A204.1 (cell line): ENCODE results near the gene MRTO4.
"Not testable (repeated sequence)": the region's sequence is repeated elsewhere in the genome, so short reads cannot be mapped to it uniquely, and the experiment has no call there.

Experiments
- FAIRE-seq: peaks from 2 replicates; lab custom pipeline; 2012; peaks lifted over from hg19 to GRCh38; lab: Jason Lieb, UNC

The MRTO4 gene

DNA sequence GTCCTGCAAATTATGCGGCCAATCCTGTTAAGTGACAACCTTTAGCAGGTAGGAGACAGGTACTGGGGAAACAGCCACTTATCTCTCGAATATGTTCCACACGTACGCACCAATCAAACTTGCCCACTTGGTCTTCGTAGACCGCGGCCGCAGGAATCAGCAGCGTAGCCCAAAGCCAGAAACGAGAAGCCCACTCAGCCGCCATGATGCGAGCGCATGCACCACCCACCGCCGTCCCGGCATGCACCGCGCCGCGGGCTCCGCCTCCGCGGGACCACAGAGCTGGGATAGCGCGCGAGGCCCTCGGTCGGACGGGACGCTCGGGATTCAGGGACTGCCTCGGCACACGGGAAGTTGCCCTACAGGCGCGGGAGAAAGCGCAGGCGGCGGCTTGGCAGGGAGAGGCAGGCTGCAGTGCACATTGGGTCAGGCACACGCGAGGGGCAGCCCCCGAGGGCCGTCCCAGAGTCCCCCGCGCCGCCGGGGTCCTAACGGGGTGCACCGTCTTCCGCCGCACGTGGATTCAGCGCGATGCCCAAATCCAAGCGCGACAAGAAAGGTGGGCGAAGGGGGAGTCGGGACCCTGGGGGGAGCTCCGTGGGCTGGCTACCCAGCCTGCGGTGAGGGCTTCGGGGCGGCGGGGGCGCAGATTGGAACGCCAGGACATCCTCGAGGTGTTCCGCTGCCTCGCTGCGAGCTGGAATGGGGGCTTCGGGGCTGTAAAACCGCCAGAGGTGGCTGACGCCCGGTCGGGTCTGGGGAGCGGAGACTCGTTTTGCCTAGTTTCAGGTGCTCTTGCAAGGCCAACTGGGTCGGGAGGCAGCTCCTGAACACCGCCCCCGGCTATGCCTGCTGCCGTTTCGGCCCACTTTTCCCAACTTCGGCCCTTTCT is at the start of gene MRTO4, which contains the start of gene EMC1:
Gene MRTO4, plus strand, starts transcription at position 501 of the 892 bp plus-strand sequence. Its CDS starts 31 bp downstream, at position 532.
Gene EMC1, minus strand, starts transcription at position 220 of the 892 bp plus-strand sequence. Its CDS starts 15 bp downstream, at position 205.
- FAIRE-seq: no peak

DNA sequence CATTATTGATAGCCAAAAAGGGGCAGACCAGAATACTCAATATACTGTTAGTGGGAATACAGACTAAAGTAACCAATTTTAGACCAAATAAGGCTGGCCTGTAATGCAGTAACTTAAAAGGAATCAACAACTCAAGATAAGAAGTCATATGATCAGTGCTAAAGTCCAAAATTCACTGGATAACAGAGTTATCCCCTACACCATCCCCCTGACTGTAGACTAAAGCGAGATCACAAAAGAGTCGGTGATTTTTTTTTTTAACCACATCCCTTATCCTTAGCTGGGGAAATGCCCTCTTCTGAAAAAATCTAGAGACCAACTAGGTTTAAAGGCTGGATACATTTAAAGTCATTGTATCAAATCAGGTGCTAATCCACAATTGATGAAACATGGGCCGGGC is 49.2 kb upstream of the MRTO4 start:
- no peak for FAIRE-seq

DNA sequence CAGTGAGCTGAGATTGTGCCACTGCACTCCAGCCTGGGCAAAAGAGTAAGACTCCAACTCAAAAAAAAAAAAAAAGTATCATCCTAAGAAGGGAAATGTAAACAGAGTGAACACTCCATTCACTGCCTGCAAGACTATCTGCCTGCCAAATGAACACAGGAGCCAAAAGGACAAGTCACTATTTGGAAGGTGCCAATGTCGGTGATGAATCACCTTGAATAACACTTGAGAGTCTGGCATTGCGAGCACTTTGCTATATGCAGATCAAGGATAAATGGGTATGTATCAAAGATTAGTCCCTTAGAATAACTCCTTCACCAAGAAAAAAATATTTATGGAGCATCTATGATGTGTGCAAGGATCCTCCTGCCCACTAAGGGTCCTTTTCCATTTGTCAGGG is 48.2 kb upstream of the MRTO4 start:
- FAIRE-seq: no peak

DNA sequence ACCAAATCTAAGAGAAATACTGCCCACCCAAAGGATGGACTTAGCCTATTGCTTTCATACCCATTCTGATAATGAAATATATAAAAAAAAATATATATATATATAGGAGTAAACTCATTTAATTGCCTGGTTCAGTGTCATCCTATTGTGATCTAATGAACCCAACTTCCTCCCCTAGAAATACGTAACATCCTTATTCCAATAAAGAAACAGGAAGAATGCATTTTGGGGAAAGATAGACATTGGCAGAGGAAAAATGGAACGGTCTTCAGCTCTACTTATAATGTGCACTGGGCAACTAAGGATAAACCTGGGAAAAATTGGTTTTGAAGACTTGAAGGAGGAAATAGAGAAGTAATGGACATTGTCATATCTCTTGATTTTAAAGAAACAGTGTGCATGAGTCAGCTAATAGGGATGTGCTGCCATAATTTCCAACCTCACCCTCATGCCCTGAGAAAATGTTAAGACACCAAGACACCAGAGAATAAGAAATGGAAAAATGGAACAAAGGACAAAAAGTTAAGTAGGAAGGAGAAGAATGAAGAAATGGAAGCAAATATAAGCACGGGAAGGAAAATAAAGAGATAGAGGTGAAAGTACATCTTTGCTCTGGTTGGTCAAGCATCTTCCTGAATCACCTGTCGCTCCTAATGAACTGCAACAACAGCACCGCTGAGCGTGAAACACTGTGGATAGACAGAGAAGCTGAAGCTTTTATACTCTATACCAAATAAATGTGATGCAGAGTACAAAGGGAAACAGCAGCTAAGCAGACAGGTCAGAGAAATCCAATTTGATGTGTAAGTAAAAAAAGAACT is 46.9 kb upstream of the MRTO4 start:
- no peak for FAIRE-seq

DNA sequence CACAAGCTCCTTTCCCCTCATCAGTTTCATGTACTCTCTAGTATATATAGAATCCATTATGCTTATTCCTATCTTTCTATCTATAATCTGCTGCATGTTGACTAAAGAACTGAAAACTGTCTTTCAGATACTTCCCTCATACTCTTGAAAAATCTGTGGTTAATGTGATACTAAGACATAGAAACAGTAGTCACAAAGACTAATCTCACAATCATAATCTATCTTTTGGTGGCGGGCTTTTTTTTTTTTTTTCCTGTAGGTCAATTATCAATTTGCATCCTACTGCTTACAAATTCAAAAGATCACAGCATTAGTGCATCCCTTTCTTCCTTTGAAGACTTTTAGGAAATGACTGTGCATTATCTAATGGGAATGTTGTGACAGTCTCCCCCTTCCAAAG is 46.2 kb upstream of the MRTO4 start:
- FAIRE-seq: no peak

DNA sequence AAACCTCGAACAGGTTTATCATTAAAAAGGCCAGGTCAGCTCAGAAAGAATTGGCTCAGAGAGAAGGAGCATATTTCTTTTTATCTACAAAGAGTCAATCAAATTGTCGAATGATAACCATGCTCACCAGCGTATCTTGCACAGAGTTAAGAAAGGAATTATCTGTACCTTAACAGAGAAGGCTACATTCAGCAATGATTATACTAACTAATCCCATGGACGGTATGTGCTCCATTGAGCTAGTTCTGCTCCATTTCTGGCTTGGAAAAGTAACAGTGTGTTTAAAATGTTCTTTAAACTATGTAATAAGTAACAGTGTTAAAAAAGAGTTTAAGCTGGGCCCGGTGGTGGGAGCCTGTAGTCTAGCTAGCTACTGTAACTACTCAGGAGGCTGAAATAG is 45.8 kb upstream of the MRTO4 start:
- no peak for FAIRE-seq

DNA sequence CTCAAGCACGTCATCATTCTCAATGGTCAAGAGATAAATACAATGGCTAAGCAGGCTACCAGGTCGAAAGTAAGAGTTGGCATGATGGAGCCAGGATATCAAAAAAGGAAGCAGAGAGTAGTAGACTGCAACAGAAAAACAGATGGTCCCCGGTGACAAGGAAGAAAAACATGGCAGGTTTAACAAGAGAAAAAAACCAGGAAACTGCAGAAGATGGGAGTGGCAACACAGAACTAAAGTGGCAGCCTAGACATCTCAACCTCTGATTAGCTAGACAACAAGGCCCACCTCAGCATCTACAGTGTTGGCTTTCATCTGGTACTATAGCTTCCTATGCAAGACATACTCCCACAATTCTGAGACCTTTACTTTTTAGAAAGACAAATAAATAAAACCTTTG is 44.7 kb upstream of the MRTO4 start:
- no peak for FAIRE-seq

DNA sequence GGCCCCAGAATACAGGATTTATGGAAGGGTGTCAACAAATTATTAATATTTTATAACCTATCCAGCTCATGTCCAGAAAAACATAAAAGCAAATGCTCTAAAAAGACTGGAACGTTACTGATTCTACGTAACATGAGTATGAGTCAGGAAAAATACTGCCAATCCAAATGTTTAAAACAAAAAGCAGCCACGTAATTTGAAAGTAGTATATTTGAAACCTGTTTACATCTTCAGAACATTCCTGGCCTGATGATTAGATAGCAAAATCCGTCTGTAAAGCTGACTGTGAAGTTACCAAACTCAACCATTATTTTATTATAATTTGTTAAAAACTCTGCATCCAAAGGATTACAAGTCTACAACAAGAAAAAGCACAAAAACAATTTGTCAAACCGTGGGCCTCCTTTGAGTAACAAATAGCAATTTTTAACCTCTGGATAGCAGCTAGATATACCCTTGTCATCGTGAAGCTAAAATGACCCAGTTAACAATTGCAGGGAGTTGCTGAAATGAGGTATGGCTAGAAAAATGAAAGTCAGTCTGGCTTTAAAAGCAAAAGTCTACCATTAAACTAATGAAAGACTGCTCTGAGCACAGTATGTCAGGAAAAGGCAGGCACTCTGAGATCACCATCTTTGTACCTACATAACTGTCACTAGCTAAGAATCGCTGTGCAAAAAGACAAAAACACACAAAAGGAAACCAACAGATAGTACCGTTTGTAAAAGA is 42.7 kb upstream of the MRTO4 start:
- FAIRE-seq: no peak

DNA sequence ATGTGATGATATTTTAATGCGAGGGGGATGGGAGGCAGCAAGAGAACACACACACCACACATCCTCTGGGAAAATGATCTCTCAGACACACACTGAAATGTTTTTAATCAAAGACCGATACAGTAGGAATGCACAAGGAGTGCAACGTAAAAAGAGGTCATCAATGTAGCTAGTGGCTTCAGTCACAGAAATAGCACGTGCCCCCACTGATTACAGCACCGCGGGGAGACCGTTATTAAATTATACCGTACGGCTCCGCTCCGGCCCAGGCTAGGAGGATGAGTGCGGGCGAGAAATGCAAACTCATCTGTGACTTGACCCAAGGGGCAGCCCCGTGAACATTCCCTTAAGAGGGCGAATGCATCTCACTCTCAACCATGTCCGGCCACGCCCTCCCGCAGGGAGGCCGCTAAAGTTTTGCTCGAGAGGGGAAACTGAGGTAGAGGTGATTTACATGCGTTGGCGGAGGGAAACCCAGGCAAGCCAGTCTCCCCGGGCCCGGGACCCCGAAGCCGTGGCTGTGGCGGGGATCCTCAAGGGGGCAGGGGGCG is 42.1 kb upstream of the MRTO4 start:
- FAIRE-seq: no peak

DNA sequence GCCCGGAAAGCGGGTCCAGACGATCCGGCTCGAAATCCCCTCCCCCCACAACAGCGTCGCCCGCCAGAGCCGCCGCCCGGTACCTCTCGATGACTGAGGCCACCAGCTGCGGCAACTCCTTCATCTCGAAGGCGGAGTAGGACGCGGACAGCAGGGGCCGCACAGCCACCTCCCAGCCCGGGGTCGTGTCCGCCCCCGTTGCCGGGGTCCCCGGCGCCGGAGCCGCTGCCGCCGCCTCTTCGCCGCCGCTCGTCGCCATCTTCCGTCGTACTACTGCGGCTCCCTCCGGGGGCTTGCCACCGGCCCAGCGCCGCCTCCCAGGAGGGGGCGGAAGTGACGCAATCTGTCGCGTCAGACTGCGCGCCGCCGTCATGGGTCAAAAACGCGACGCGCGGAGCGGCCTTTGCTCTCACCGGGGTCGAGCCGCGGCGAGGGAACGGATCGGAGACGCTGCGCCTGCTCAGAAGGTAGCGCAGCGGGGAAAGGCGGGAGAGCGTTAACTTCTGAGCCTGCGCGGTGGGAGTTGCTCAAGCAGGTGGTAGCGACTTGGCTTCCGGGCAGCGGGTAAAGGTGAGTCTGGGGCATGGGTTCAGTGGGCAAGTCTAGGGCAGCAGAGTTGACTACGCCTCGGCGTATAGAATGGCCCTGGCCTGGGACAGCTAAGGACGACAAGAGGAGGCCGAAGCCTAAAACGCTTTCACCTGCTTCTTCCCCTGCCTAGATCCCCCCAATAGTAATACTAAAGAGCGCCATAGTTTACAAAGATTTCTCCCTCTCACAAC is 41.4 kb upstream of the MRTO4 start, which contains the start of gene UBR4:
Gene UBR4, minus strand, starts transcription at position 277 of the 782 bp plus-strand sequence. Its CDS starts 18 bp downstream, at position 259.
- FAIRE-seq: peak; percentile 34

DNA sequence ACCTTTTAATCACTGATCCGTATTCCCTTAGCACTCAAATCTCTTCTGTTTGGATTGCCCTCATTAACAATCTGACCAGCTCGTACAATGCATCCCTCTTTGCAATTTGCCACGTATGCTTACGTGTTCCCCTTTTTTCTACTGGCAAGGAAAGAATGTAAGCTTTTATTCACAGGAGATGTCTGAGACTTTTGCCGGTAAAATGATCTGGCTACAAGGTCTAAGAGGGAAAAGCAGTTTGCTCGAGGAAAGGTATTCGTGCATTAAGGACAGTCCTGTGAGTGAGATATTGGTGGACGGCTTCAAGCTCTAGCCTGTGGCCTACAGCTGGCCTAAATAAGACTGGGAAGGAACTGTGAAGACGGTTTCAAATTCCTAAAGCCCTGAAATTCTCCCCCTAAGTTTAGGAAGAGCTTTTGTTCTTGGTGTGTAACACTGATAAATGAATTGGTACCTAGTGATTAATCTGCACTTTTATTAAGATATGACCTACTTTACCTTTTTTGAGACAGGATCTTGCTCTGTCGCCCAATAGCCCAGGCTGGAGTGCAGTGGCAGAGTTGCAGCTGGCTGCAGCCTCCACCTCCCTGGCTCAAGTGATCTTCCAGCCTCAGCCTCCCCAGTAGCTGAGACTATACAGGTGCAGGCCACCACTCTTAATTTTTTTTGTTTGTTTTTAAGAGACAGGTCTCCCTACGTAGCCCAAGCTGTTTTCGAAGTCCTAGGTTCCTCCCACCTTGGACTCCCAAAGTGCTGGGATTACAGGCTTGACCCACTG is 40.6 kb upstream of the MRTO4 start:
- FAIRE-seq: no peak

DNA sequence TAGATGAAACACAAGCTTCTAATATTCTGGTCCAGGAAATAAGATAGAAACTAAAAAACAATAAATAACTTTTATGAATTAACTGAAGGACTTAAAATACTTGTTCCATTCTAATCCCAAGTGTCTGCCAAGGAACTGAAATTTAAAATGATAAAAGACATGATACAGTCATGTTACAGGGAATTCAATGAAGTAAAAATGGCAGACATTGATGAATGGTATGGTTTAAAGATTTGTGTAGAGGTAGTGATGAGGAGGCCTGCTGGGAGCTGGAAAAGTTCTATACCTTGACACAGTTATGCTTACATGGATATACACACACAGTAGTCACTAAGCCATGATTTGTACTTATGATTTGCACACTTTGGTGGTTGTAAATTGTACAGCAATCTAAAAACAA is 39.4 kb upstream of the MRTO4 start:
- no peak for FAIRE-seq

DNA sequence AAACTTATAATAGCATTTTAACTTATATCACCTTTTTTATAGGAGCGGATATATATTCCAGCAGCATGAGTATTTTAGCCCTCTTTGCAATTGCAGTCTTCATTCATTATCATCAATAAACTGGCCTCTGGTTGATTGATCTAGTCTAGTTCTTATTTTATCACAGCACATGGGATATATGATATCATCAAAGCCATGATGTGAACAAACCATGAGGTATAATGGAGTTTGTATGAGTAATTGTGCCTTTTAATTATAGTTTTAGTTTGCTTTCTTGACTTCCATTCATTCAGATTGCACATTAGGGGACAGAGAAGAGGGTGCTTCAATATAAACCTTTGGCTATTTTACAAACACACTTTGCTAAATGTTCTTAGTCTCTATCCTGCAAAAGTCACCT is 38.0 kb upstream of the MRTO4 start:
- no peak for FAIRE-seq

DNA sequence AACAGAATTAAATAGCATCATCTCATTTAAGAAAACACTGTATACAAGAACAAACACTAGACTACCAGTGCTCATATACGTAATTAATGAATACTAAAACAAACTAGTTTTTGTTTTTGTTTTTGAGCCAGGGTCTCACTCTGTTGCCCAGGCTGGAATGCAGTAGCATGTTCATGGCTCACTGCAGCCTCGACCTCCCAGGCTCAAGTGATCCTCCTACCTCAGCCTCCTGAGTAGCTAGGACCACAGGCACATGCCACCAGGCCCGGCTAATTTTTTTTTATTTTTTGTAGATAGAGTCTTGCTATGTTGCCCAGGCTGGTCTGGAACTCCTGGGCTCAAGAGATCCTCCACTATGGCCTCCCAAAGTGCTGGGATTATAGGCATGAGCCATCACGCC is 35.0 kb upstream of the MRTO4 start:
- FAIRE-seq: not testable (repeated sequence)

DNA sequence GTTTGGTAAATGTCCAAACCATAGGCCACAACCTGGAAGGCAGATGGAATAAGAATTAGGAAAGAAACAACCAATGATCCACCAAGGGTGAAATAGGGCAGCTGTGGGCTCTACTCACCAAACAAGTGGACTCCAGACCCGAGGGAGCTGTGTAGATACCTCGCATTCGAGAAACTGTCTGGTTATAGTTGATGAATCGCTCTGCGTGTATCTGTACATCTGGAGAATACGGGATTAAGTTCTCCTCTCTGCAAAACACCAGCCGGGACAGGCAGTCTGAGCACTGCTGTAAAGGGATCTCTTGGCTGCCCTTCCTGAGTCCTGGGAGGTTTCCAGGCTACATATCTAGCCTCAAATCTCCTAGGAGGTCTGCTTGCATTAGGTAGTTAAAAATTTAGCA is 32.2 kb upstream of the MRTO4 start:
- FAIRE-seq: no peak

DNA sequence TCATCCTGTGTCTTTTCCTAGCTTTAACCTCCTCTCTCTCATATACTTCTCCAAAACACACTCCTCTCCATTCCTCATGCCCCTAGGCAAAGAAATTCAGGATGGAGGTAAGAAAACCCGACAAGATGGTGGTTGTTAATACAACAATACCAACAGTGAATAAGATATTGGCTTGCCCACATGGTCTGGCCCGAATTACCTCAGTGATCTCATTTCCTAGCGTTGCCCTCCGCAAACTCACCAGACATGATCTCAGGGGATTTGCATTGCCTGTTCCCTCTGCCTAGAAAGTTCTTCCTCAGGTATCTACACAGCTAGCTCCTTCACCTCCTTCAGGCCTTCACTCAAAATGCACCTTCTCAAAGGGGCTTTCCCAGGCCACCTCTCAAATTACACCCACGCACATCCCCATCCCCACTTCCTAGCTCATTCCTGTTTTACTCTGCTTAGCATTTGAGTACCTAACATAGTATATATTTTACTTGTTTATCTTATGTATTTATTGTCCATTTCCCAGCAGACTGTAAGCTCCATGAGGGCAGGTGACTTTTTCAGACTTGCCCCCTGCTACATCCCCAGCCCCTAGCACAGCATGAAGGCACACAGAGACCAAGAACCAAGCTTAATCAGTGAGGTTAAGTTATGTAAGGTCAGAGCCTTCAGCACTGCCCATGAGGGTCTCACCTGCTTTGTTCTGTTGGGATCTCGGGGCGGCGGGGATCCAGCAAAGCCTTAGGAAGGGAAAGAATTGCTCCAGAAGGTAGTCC is 31.3 kb upstream of the MRTO4 start:
- FAIRE-seq: no peak

DNA sequence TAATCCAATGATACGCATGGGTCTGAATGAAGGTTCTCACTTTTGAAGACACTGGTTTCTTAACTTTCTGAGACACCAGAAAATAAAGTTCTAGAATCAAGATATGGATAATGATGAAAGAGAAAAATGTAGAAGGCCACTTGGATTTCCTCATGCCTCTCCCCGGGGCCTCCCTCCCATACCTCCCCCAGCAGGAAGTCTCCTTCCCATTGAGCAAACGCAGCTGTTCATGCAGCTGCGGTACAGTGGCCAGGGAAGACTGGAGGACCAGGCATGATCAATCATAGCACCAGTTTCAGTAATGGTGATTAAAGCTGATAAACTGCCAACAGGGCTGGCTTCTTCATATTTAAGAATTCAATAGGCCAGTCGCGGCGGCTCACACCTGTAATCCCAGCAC is 30.6 kb upstream of the MRTO4 start:
- no peak for FAIRE-seq

DNA sequence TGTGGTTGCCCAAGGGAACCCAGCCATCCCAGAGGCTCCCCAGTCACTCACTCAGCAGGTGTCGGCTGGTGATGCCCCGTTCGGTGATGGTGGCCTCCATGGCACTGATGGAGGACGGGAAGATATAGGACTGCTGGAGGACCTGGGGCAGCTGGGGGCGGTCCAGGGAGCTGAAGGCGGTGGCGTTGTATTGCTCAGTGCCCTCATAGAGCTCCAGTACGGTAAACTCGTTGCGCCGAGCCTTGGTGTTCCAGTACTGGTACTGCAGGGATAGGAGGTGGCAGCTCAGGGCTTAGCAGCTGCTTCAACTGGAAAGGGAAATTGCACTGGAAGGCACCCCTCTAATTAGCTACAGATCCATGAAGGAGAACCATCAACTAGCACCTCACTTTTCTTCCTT is 29.0 kb upstream of the MRTO4 start:
- no peak for FAIRE-seq

DNA sequence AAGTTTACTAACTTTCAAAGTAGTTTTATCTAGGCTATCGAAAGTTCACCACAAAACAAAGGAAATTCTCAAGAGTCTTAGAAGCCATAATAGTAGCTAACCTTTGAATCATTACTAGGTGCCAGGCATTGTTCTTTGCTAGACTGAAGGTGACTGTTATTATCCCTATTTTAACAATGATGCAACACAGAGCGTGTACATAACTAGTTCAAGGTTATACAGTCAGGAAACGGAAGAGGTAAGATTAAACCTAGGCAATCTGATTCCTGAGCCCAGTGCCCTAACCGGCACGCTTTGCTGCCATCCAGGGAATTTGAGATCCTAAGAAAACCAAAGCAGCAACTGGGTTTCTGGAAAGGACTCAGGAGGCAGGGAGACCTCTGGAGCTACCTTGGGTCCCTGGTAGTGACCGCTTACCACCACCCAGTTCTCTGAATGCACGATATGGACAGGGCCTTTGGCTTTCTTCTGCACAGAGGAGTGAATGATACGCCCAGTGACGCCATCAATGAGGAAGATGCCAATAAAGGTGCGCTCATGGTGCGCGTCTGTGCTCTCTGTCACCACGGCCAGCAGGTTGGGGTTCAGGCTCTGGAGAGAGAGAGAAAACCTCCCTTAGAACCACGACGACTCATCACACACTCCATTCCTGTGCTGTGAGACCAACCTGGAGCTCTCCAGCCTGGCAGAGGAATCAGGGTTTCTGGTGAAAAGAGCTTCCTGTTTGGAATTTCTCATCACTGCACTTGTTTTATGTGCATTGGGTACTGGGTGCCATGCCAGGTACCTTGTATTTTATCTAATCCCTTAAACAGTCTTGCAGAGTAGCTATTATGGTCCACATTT is 28.4 kb upstream of the MRTO4 start:
- no peak for FAIRE-seq
